Erythroblast (primary cell): ENCODE results near the gene KIF25.

ENCODE experiments used
- DNase-seq, 2 experiments: peaks; one replicate each; lab custom pipeline; 2025; lab: John Stamatoyannopoulos, UW
- GATA1 ChIP-seq: IDR thresholded peaks from 2 replicates; pipeline ENCODE4 v1.6.1; 2011; ENCODE audit warnings: low read depth, mild to moderate bottlenecking, control low read depth, low read length, moderate library complexity
- POLR2A ChIP-seq: IDR thresholded peaks from 2 replicates; pipeline ENCODE4 v1.6.1; 2011; ENCODE audit warnings: mild to moderate bottlenecking, low read length

KIF25 gene

GRCh38 chr6:168053086-168053956, 55.9 kb downstream of the KIF25 start:
- DNase-seq, result no peak
- TF ChIP-seq GATA1 (no peak), POLR2A (no peak)

- DNase-seq, result no peak
- no peak for TF ChIP-seq GATA1
- no peak for TF ChIP-seq POLR2A
These were observed 56.5 kb downstream of the KIF25 start for GRCh38 chr6:168053957-168054471.

- no peak for TF ChIP-seq GATA1
- TF ChIP-seq POLR2A, result no peak
- DNase-seq, result no peak
These were observed 57.5 kb downstream of the KIF25 start for GRCh38 chr6:168054765-168055560.

GRCh38 chr6:168055696-168056489, 58.4 kb downstream of the KIF25 start:
- DNase-seq, result no peak

GRCh38 chr6:168056892-168057527, 59.5 kb downstream of the KIF25 start:
- TF ChIP-seq POLR2A (no peak), GATA1 (no peak)
- DNase-seq, result no peak

More at GRCh38 chr6:168055696-168056489, 58.4 kb downstream of the KIF25 start:
- TF ChIP-seq POLR2A (no peak), GATA1 (no peak)

GRCh38 chr6:168057836-168058235, 60.4 kb downstream of the KIF25 start:
- DNase-seq, result no peak
- no peak for TF ChIP-seq POLR2A
- TF ChIP-seq GATA1, result no peak

- DNase-seq, result no peak
These were observed 61.5 kb downstream of the KIF25 start for GRCh38 chr6:168058691-168059551.

GRCh38 chr6:168060521-168060931, 63.1 kb downstream of the KIF25 start:
- peak; percentile 15 to 35 for DNase-seq
- TF ChIP-seq POLR2A, result no peak
- TF ChIP-seq GATA1, result no peak

More at GRCh38 chr6:168058691-168059551, 61.5 kb downstream of the KIF25 start:
- no peak for TF ChIP-seq POLR2A
- TF ChIP-seq GATA1, result no peak

GRCh38 chr6:168061269-168062210, 64.1 kb downstream of the KIF25 start:
- DNase-seq, result no peak
- TF ChIP-seq POLR2A (no peak), GATA1 (no peak)

GRCh38 chr6:168062346-168063289, 65.1 kb downstream of the KIF25 start:
- no peak for TF ChIP-seq GATA1
- TF ChIP-seq POLR2A, result no peak
- DNase-seq, result no peak
